GM23338 (cell line): ENCODE measurements around the gene ARFGAP2.
"Not testable (repeated sequence)": the region's sequence is repeated elsewhere in the genome, so short reads cannot be mapped to it uniquely, and the experiment has no call there.

Experiments used
- CTCF ChIP-seq, 2 experiments: fragments of 200-600 bp in 1 of 2; sonication (generic) in 1 of 2; conservative IDR thresholded peaks; 2 replicates each; pipeline versions ENCODE4 v1.5.1 to v1.6.1; 2016 to 2017; ENCODE audit warnings: antibody characterized with exemption in 2 of 2, low read depth in 2 of 2, mild to moderate bottlenecking in 2 of 2, moderate library complexity in 1 of 2
- EZH2 ChIP-seq: fragments of 200-600 bp; sonication (generic); IDR thresholded peaks from one replicate; pipeline ENCODE4 v1.8.0; 2017; ENCODE audit warnings: antibody characterized with exemption, mild to moderate bottlenecking, low read depth; ENCODE audit not compliant: unreplicated experiment
- EZH2phosphoT487 ChIP-seq: fragments of 200-600 bp; sonication (generic); IDR thresholded peaks from one replicate; pipeline ENCODE4 v1.8.1; 2018; ENCODE audit warnings: antibody characterized with exemption; ENCODE audit not compliant: unreplicated experiment
- JUNB ChIP-seq: IDR thresholded peaks from one replicate; pipeline ENCODE4 v1.6.1; 2016; ENCODE audit warnings: antibody characterized with exemption; ENCODE audit not compliant: unreplicated experiment
- POLR2AphosphoS5 ChIP-seq: IDR thresholded peaks from 2 replicates; pipeline ENCODE4 v1.6.1; 2016; ENCODE audit warnings: antibody characterized with exemption, low read depth

GRCh38 chr11:47191137-47191536 lies 14.5 kb upstream of the ARFGAP2 start:
- not testable (repeated sequence) for TF ChIP-seq CTCF (conservative IDR thresholded peaks at IDR 0.05; ENCODE audit: low read depth in 2 of 2); EZH2; JUNB; EZH2phosphoT487; POLR2AphosphoS5
